Endothelial cell (in vitro differentiated cells): Measurements from ENCODE around the gene FAM177B. TPM values are rescaled to one million over a fixed set of nuclear protein-coding genes. Genes with fewer than 3 reads are reported as not detected.

Source experiments
- DNase-seq: peaks from one replicate; pipeline ENCODE4 v3.0.0; 2021; ENCODE audit warnings: low spot score
- H3K27ac Mint-ChIP-seq: one replicate; pipeline ENCODE4 v1.8.0; 2021; ENCODE audit warnings: mixed read lengths, inconsistent platforms; ENCODE audit not compliant: unreplicated experiment
- H3K27me3 Mint-ChIP-seq: one replicate; pipeline ENCODE4 v1.8.0; 2021; ENCODE audit warnings: mild to moderate bottlenecking, moderate library complexity, mixed read lengths, inconsistent platforms; ENCODE audit not compliant: unreplicated experiment
- H3K36me3 Mint-ChIP-seq: one replicate; pipeline ENCODE4 v1.8.0; 2021; ENCODE audit warnings: mild to moderate bottlenecking, low read depth, mixed read lengths, inconsistent platforms; ENCODE audit not compliant: unreplicated experiment
- H3K4me1 Mint-ChIP-seq: one replicate; pipeline ENCODE4 v1.8.0; 2021; ENCODE audit warnings: mild to moderate bottlenecking, mixed read lengths, inconsistent platforms; ENCODE audit not compliant: unreplicated experiment
- H3K4me3 Mint-ChIP-seq: one replicate; pipeline ENCODE4 v1.8.0; 2021; ENCODE audit warnings: mild to moderate bottlenecking, mixed read lengths, inconsistent platforms; ENCODE audit not compliant: unreplicated experiment
- H3K9me3 Mint-ChIP-seq: one replicate; pipeline ENCODE4 v1.8.0; 2021; ENCODE audit warnings: mixed read lengths, inconsistent platforms; ENCODE audit not compliant: unreplicated experiment
- CTCF ChIP-seq: fragments of 200-600 bp; sonication (generic); IDR thresholded peaks from one replicate; pipeline ENCODE4 v1.5.0; 2021; ENCODE audit warnings: antibody characterized with exemption; ENCODE audit not compliant: unreplicated experiment
- total RNA-seq: library from RNA; stranded (reverse); fragmentation: NEBNext Ultra II Directional; extraction: Animal tissue kit (Norgen Biotek cat#: 25700); gene quantifications from one replicate; pipeline ENCODE4 v1.2.1, GENCODE V29; 2021; ENCODE audit not compliant: unreplicated experiment

FAM177B gene
- total RNA-seq, 1 donor from 2014 or later: not detected

GRCh38 chr1:222798116-222798515 lies 61.1 kb downstream of the FAM177B start:
- no peak for DNase-seq
- no peak for TF ChIP-seq CTCF
- Mint-ChIP-seq H3K36me3 (peaks cover 5% of the 10 kb centered on the region), H3K27me3 (peaks cover 4% of the 10 kb centered on the region), H3K4me1 (peaks cover 17% of the 10 kb centered on the region), H3K27ac (no peak overlapping the region), H3K4me3 (no peak overlapping the region), H3K9me3 (no peaks in the 10 kb centered on the region)

DNA sequence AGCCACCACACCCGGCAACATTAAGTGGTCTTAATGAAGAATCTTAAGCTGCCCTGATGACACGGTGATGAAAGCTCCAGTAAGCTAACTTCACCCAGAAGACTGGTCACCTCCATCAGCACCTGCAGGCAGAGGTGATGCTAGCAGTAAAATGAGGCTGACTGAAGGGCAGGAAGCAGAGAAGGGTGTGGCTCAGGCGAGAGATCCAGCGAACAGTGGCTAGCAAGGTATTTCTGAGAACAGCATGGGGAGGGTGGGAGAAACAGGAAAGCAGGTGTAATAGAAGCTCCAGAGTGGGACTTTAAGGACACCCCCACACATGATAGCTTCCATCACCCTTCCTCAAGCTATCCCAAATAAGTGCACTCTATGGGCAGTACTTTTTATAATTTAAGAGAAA lies 62.0 kb downstream of the FAM177B start:
- TF ChIP-seq CTCF: no peak
- peaks cover 5% of the 10 kb centered on the region for H3K36me3 Mint-ChIP-seq
- H3K9me3 Mint-ChIP-seq: no peaks in the 10 kb centered on the region
- DNase-seq: no peak
- H3K4me1 Mint-ChIP-seq: peaks cover 11% of the 10 kb centered on the region
- no peak overlapping the region for H3K27ac Mint-ChIP-seq
- peaks cover 3% of the 10 kb centered on the region for H3K27me3 Mint-ChIP-seq
- no peak overlapping the region for H3K4me3 Mint-ChIP-seq

Other genes with a start within 250 kb of the FAM177B start
- gene HHIPL2, start 189.1 kb upstream of the FAM177B start, total RNA-seq: 0.62 TPM
- gene TAF1A, start 147.3 kb upstream of the FAM177B start, total RNA-seq: 6.6 TPM
- gene MIA3, start 119.1 kb upstream of the FAM177B start, total RNA-seq: 48.5 TPM
- 93.4 TPM for gene AIDA, start 24.7 kb upstream of the FAM177B start, total RNA-seq
- gene BROX, start 24.6 kb upstream of the FAM177B start, total RNA-seq: 38.4 TPM
- gene DISP1, start 77.8 kb downstream of the FAM177B start, total RNA-seq: 27.2 TPM